SK-N-SH treated with all-trans-retinoic acid at 6 μM for 48 hours (cell line): ENCODE results near the gene RPL39L.

Experiments
- BACH2 ChIP-seq: fragments of 250-450 bp; sonication (Bioruptor Pico); IDR thresholded peaks from 2 replicates; pipeline ENCODE4 v1.9.0; 2021; ENCODE audit warnings: mild to moderate bottlenecking, borderline replicate concordance
- ESRRG ChIP-seq: fragments of 250-450 bp; sonication (Bioruptor Pico); IDR thresholded peaks from 2 replicates; pipeline ENCODE4 v1.6.1; 2021; ENCODE audit warnings: mild to moderate bottlenecking
- OSR1 ChIP-seq: fragments of 250-450 bp; sonication (Bioruptor Pico); IDR thresholded peaks from 2 replicates; pipeline ENCODE4 v1.8.0; 2022; ENCODE audit warnings: moderate library complexity, mild to moderate bottlenecking, inconsistent platforms
- RARB ChIP-seq: fragments of 250-450 bp; sonication (Bioruptor Pico); IDR thresholded peaks from 2 replicates; pipeline ENCODE4 v1.8.0; 2021; ENCODE audit warnings: mild to moderate bottlenecking, moderate library complexity
- ZFP3 ChIP-seq: fragments of 250-450 bp; sonication (Bioruptor Pico); IDR thresholded peaks from 2 replicates; pipeline ENCODE4 v1.5.0; 2020; ENCODE audit warnings: mild to moderate bottlenecking, moderate library complexity
- ZNF70 ChIP-seq: fragments of 450-650 bp; formaldehyde crosslinking; IDR thresholded peaks from 2 replicates; pipeline ENCODE4 v1.5.0; 2020; ENCODE audit warnings: mild to moderate bottlenecking, moderate library complexity
- ZNF8 ChIP-seq: fragments of 450-650 bp; formaldehyde crosslinking; IDR thresholded peaks from 2 replicates; pipeline ENCODE4 v1.5.0; 2020; ENCODE audit warnings: mild to moderate bottlenecking, moderate library complexity
- TF ChIP-seq, protein P1 (sequence below): fragments of 250-450 bp; sonication (Bioruptor Pico); IDR thresholded peaks from 2 replicates; pipeline ENCODE4 v1.5.1; 2020; ENCODE audit warnings: low read depth, mild to moderate bottlenecking, moderate library complexity

DNA sequence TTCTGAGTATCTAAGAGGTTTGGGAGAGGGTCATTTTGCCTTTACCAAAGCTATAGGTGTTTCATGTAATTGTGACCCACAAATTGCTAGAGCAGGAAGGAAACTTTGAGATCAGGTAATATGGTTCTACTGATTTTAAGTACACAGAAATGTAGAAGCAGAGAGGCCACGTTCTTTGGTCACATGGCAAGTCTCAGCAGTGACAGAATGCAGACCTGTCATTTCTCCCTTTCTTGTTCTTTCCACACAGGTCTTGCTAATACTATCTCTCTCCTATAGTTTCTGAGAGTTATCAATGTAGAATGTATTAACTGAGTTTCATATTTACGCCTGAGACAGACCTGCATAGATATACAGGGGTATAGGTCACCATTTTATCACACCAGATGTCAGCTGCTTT is 47.1 kb upstream of the RPL39L start:
- TF ChIP-seq RARB, result no peak
- TF ChIP-seq, protein P1, sequence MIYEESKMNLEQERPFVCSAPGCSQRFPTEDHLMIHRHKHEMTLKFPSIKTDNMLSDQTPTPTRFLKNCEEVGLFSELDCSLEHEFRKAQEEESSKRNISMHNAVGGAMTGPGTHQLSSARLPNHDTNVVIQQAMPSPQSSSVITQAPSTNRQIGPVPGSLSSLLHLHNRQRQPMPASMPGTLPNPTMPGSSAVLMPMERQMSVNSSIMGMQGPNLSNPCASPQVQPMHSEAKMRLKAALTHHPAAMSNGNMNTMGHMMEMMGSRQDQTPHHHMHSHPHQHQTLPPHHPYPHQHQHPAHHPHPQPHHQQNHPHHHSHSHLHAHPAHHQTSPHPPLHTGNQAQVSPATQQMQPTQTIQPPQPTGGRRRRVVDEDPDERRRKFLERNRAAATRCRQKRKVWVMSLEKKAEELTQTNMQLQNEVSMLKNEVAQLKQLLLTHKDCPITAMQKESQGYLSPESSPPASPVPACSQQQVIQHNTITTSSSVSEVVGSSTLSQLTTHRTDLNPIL (CRISPR knock-in tag), result no peak
- no peak for TF ChIP-seq OSR1 (CRISPR knock-in tag)
- TF ChIP-seq BACH2, result no peak
- TF ChIP-seq ESRRG, result no peak
- no peak for TF ChIP-seq ZFP3 (CRISPR knock-in tag)
- TF ChIP-seq ZNF8 (CRISPR knock-in tag), result no peak
- TF ChIP-seq ZNF70 (CRISPR knock-in tag), result no peak
